H1 (cell line): ENCODE measurements around the gene RNF13. TPM values are rescaled to one million over a fixed set of nuclear protein-coding genes. Genes with fewer than 3 reads are reported as not detected.

Experiments used
- ASH2L ChIP-seq: fragments of 200-600, 300-600 bp; sonication (generic); IDR thresholded peaks from one replicate; pipeline ENCODE4 v1.7.1; 2017; ENCODE audit warnings: low read length
- POLR2AphosphoS5 ChIP-seq: IDR thresholded peaks from 2 replicates; pipeline ENCODE4 v1.6.1; 2011; ENCODE audit warnings: low read depth, low read length
- polyA plus RNA-seq, 7 experiments: library from polyadenylated mRNA; depleted of rRNA in 3 of 7; stranded (reverse) in 5 of 7; unstranded in 2 of 7; fragments of >200 nt in 5 of 7; fragments of 200-250 nt in 2 of 7; gene quantifications; 1 replicate in 5 of 7; 2 replicates in 1 of 7; 4 replicates in 1 of 7; pipeline versions ENCODE4 v1.2.1 to v1.2.3, GENCODE V29; 2011 to 2013; ENCODE audit warnings: missing spikeins in 2 of 7, mixed read lengths in 2 of 7
- total RNA-seq: library from RNA; stranded (reverse); fragmentation: NEBNext Ultra II Directional; extraction: Animal tissue kit (Norgen Biotek cat#: 25700); gene quantifications from 2 replicates; pipeline ENCODE4 v1.2.1, GENCODE V29; 2021

RNF13 gene
- total and polyA plus RNA-seq, 2 of the 8 experiments (the other 6 are each of a cell fraction or from before 2014, with no cell fraction given) = 19.4 to 35.4 TPM

- TF ChIP-seq ASH2L = no peak
- no peak for TF ChIP-seq POLR2AphosphoS5
- TF ChIP-seq, all 59 proteins: peak for 0
Observed at GRCh38 chr3:149955449-149955848, 142.4 kb downstream of the RNF13 start (continued).
